SK-N-SH treated with all-trans-retinoic acid at 6 μM for 48 hours (cell line): Measurements from ENCODE around the gene IL6.
"Not testable (repeated sequence)": the region's sequence is repeated elsewhere in the genome, so short reads cannot be mapped to it uniquely, and the experiment has no call there.

Experiments used
- ATAC-seq: fragments of 200-7000 bp; cut with Tn5 transposase; 3 replicates; pipeline ENCODE4 v1.9.1; 2020; ENCODE audit warnings: mild to moderate bottlenecking, moderate library complexity
- ARNTL ChIP-seq: fragments of 450-650 bp; formaldehyde crosslinking; IDR thresholded peaks from 2 replicates; pipeline ENCODE4 v1.5.0; 2020; ENCODE audit warnings: low read depth, mild to moderate bottlenecking, moderate library complexity, borderline replicate concordance
- CSRNP3 ChIP-seq: fragments of 250-450 bp; sonication (Bioruptor Pico); IDR thresholded peaks from 2 replicates; pipeline ENCODE4 v1.5.1; 2021; ENCODE audit warnings: mild to moderate bottlenecking, moderate library complexity
- ESRRG ChIP-seq: fragments of 250-450 bp; sonication (Bioruptor Pico); IDR thresholded peaks from 2 replicates; pipeline ENCODE4 v1.6.1; 2021; ENCODE audit warnings: mild to moderate bottlenecking
- PATZ1 ChIP-seq: fragments of 250-450 bp; sonication (Bioruptor Pico); IDR thresholded peaks from 2 replicates; pipeline ENCODE4 v1.8.0; 2020; ENCODE audit warnings: mild to moderate bottlenecking, moderate library complexity, borderline replicate concordance
- POU6F1 ChIP-seq: fragments of 250-450 bp; sonication (Bioruptor Pico); IDR thresholded peaks from 2 replicates; pipeline ENCODE4 v1.8.0; 2021; ENCODE audit warnings: low read depth, mild to moderate bottlenecking, moderate library complexity, borderline replicate concordance
- PPARA ChIP-seq: fragments of 250-450 bp; sonication (Bioruptor Pico); IDR thresholded peaks from 2 replicates; pipeline ENCODE4 v1.5.0; 2020; ENCODE audit warnings: mild to moderate bottlenecking, borderline replicate concordance
- TCF4 ChIP-seq: fragments of 250-450 bp; sonication (Bioruptor Pico); IDR thresholded peaks from 2 replicates; pipeline ENCODE4 v1.8.0; 2021; ENCODE audit warnings: mild to moderate bottlenecking, moderate library complexity, borderline replicate concordance
- ZFP30 ChIP-seq: fragments of 450-650 bp; formaldehyde crosslinking; IDR thresholded peaks from 2 replicates; pipeline ENCODE4 v1.5.0; 2022; ENCODE audit warnings: mild to moderate bottlenecking, moderate library complexity
- ZNF70 ChIP-seq: fragments of 450-650 bp; formaldehyde crosslinking; IDR thresholded peaks from 2 replicates; pipeline ENCODE4 v1.5.0; 2020; ENCODE audit warnings: mild to moderate bottlenecking, moderate library complexity
- ZNF8 ChIP-seq: fragments of 450-650 bp; formaldehyde crosslinking; IDR thresholded peaks from 2 replicates; pipeline ENCODE4 v1.5.0; 2020; ENCODE audit warnings: mild to moderate bottlenecking, moderate library complexity

Gene IL6

GRCh38 chr7:22702516-22702915 lies 24.5 kb upstream of the IL6 start:
- ATAC-seq: no peak
- no peak for TF ChIP-seq ZFP30 (CRISPR knock-in tag)
- no peak for TF ChIP-seq POU6F1 (CRISPR knock-in tag)
- TF ChIP-seq ZNF70 (CRISPR knock-in tag): no peak
- TF ChIP-seq ESRRG: no peak
- TF ChIP-seq ARNTL: no peak
- TF ChIP-seq PATZ1: no peak

- ATAC-seq: not testable (repeated sequence)
These were observed 23.7 kb upstream of the IL6 start for GRCh38 chr7:22703107-22703855.

- ATAC-seq: not testable (repeated sequence)
These were observed 22.9 kb upstream of the IL6 start for GRCh38 chr7:22703978-22704610.

GRCh38 chr7:22704722-22705121 lies 22.3 kb upstream of the IL6 start:
- ATAC-seq: not testable (repeated sequence)

GRCh38 chr7:22705874-22706273 lies 21.1 kb upstream of the IL6 start:
- not testable (repeated sequence) for ATAC-seq

GRCh38 chr7:22707026-22707691 lies 19.8 kb upstream of the IL6 start:
- ATAC-seq: not testable (repeated sequence)

GRCh38 chr7:22708214-22708613 lies 18.8 kb upstream of the IL6 start:
- ATAC-seq: not testable (repeated sequence)

- ATAC-seq: not testable (repeated sequence)
These were observed 18.3 kb upstream of the IL6 start for GRCh38 chr7:22708677-22709061.

GRCh38 chr7:22709062-22709829 lies 17.8 kb upstream of the IL6 start:
- ATAC-seq: peak; percentile 28; the same call in 1 of the 3 replicates

GRCh38 chr7:22709857-22710256 lies 17.1 kb upstream of the IL6 start:
- TF ChIP-seq ZNF8 (CRISPR knock-in tag) (no peak), PPARA (no peak), TCF4 (CRISPR knock-in tag) (no peak), ZFP30 (CRISPR knock-in tag) (no peak), CSRNP3 (CRISPR knock-in tag) (no peak), ESRRG (no peak)
- TF ChIP-seq, all 23 proteins: peak for 0
- no peak; the same call in 2 of the 3 replicates for ATAC-seq
